GM12892 (cell line): ENCODE measurements around the gene GRSF1.
"Not testable (repeated sequence)": the region's sequence is repeated elsewhere in the genome, so short reads cannot be mapped to it uniquely, and the experiment has no call there.

Experiments
- POLR2A ChIP-seq: IDR thresholded peaks from 2 replicates; pipeline ENCODE4 v1.6.1; 2011; ENCODE audit warnings: low read depth, low read length, control low read depth
- POLR2AphosphoS5 ChIP-seq: IDR thresholded peaks from 2 replicates; pipeline ENCODE4 v1.6.1; 2011; ENCODE audit warnings: low read depth, low read length, control low read depth
- TAF1 ChIP-seq: IDR thresholded peaks from 2 replicates; pipeline ENCODE4 v1.6.1; 2011; ENCODE audit warnings: low read depth, mild to moderate bottlenecking, control low read depth, low read length, borderline replicate concordance

GRCh38 chr4:70840631-70841030, 941 bp upstream of the GRSF1 start:
- TF ChIP-seq TAF1, POLR2AphosphoS5, POLR2A: not testable (repeated sequence)
